ENCODE measurements around the gene MBD3.
"Not testable (repeated sequence)": the region's sequence is repeated elsewhere in the genome, so short reads cannot be mapped to it uniquely, and the experiment has no call there.

Gene MBD3
- 19.0 to 26.9 (median 22.6) reads per million in 4 donors for total RNA-seq

- DNase-seq: peak; percentile 79 to 91 (median 82)
Observed at GRCh38 chr19:1592755-1593500, at the start of gene MBD3. Gene MBD3, minus strand, starts transcription at chr19:1592865. Its CDS starts 234 bp downstream, at chr19:1592631.

- not testable (repeated sequence) for DNase-seq
Observed at GRCh38 chr19:1640893-1641448, 48.3 kb upstream of the MBD3 start.

GRCh38 chr19:1636325-1637236 lies 43.9 kb upstream of the MBD3 start:
- DNase-seq: no peak

- no peak for DNase-seq
Observed at GRCh38 chr19:1634938-1635243, 42.2 kb upstream of the MBD3 start.

GRCh38 chr19:1634242-1634937 lies 41.7 kb upstream of the MBD3 start:
- DNase-seq: no peak

GRCh38 chr19:1633269-1633826 lies 40.7 kb upstream of the MBD3 start:
- no peak for DNase-seq

- no peak for DNase-seq
Observed at GRCh38 chr19:1632462-1633268, 40.0 kb upstream of the MBD3 start.

- DNase-seq: no peak
Observed at GRCh38 chr19:1631557-1632100, 39.0 kb upstream of the MBD3 start.

- no peak for DNase-seq
Observed at GRCh38 chr19:1630811-1631210, 38.1 kb upstream of the MBD3 start.

GRCh38 chr19:1630012-1630411 lies 37.3 kb upstream of the MBD3 start:
- DNase-seq: no peak

GRCh38 chr19:1629256-1629808 lies 36.7 kb upstream of the MBD3 start:
- DNase-seq: no peak

- DNase-seq: no peak
Observed at GRCh38 chr19:1627194-1627593, 34.5 kb upstream of the MBD3 start.

GRCh38 chr19:1626417-1627010 lies 33.8 kb upstream of the MBD3 start:
- DNase-seq: no peak

- DNase-seq: peak in 2 of 5 donors; percentile 29 to 32
Observed at GRCh38 chr19:1624458-1624857, 31.8 kb upstream of the MBD3 start.

- no peak for DNase-seq
Observed at GRCh38 chr19:1622541-1622940, 29.9 kb upstream of the MBD3 start.

- DNase-seq: no peak
Observed at GRCh38 chr19:1622007-1622406, 29.3 kb upstream of the MBD3 start.

- DNase-seq: no peak
Observed at GRCh38 chr19:1621574-1621973, 28.9 kb upstream of the MBD3 start.

GRCh38 chr19:1621021-1621420 lies 28.4 kb upstream of the MBD3 start:
- DNase-seq: no peak

- no peak for DNase-seq
Observed at GRCh38 chr19:1620502-1620901, 27.8 kb upstream of the MBD3 start.

GRCh38 chr19:1619703-1620102 lies 27.0 kb upstream of the MBD3 start:
- DNase-seq: no peak

- no peak for DNase-seq
Observed at GRCh38 chr19:1619094-1619439, 26.4 kb upstream of the MBD3 start.
